A673 (cell line): Measurements from ENCODE around the gene LYRM4.

Experiments
- CTCF ChIP-seq: fragments of 300-800, 200-600 bp; sonication (generic); conservative IDR thresholded peaks from 2 replicates; pipeline ENCODE4 v1.5.1; 2017; ENCODE audit warnings: low read depth, mild to moderate bottlenecking, antibody characterized with exemption, low read length, moderate library complexity, mixed read lengths
- EZH2 ChIP-seq: fragments of 200-600 bp; sonication (generic); IDR thresholded peaks from 2 replicates; pipeline ENCODE4 v1.6.1; 2017; ENCODE audit warnings: borderline replicate concordance, low read depth, mild to moderate bottlenecking, mixed read lengths, antibody characterized with exemption, low read length; ENCODE audit not compliant: poor library complexity, severe bottlenecking

- no peak for TF ChIP-seq CTCF
- no peak for TF ChIP-seq EZH2
Measured at GRCh38 chr6:5219011-5219691, 41.6 kb downstream of the LYRM4 start.
